Endothelial cell of umbilical vein (primary cell): Measurements from ENCODE around the gene TIMM8B. TPM values are rescaled to one million over a fixed set of nuclear protein-coding genes. Genes with fewer than 3 reads are reported as not detected.

ENCODE experiments used
- BruUV-seq: library from RNA; stranded (reverse); fragments of 400-500 nt; replicated peaks from 2 replicates; lab custom pipeline; 2021; lab: Mats Ljungman, UMichigan
- CTCF ChIA-PET: fragments of 300-600, 350-600 bp; sonication (Branson Sonifier 250); formaldehyde crosslinking; loops from one replicate; lab custom pipeline; 2021; ENCODE audit warnings: antibody characterized with exemption, inconsistent platforms; lab: Charles Lee
- POLR2A ChIA-PET: fragments of 300-600, 350-600 bp; sonication (Branson Sonifier 250); formaldehyde crosslinking; loops from one replicate; lab custom pipeline; 2021; ENCODE audit warnings: antibody characterized with exemption, inconsistent platforms; lab: Charles Lee
- DNase-seq: peaks from one replicate; pipeline ENCODE4 v3.0.0-alpha.2; 2011; ENCODE audit warnings: low read depth, low spot score
- FAIRE-seq: peaks from 2 replicates; lab custom pipeline; 2011; peaks lifted over from hg19 to GRCh38; lab: Jason Lieb, UNC
- H2AFZ ChIP-seq: 2 replicates; pipeline ENCODE4 v1.6.0; 2012; ENCODE audit warnings: low read depth, low read length, control low read depth, inconsistent platforms
- H3K27ac ChIP-seq: 2 replicates; pipeline ENCODE4 v1.5.1; 2011; ENCODE audit warnings: low read depth, mild to moderate bottlenecking, control low read depth, low read length, moderate library complexity; ENCODE audit not compliant: insufficient read depth
- H3K27me3 ChIP-seq, 2 experiments: 2 replicates each; pipeline versions ENCODE4 v1.6.0 to v1.6.1; 2011; ENCODE audit warnings: low read length in 2 of 2, mixed read lengths in 1 of 2; ENCODE audit not compliant: control insufficient read depth in 2 of 2, insufficient read depth in 2 of 2
- H3K36me3 ChIP-seq, 2 experiments: 2 replicates in 1 of 2; 3 replicates in 1 of 2; pipeline ENCODE4 v1.5.1; 2011; ENCODE audit warnings: low read length in 2 of 2, mild to moderate bottlenecking in 1 of 2, moderate library complexity in 1 of 2; ENCODE audit not compliant: control insufficient read depth in 2 of 2, insufficient read depth in 2 of 2; ENCODE audit errors: extremely low read depth in 1 of 2
- H3K4me1 ChIP-seq: 3 replicates; pipeline ENCODE4 v1.5.1; 2011; ENCODE audit warnings: mild to moderate bottlenecking, low read length; ENCODE audit not compliant: control insufficient read depth, insufficient read depth; ENCODE audit errors: extremely low read depth
- H3K4me2 ChIP-seq: 2 replicates; pipeline ENCODE4 v1.6.1; 2011; ENCODE audit warnings: low read length, control low read depth, mixed read lengths; ENCODE audit not compliant: insufficient read depth
- H3K4me3 ChIP-seq, 3 experiments: fragments of 200-600 bp in 1 of 3; sonication (generic), shearing (Covaris generic) in 1 of 3; replicated peaks in 1 of 3; 2 replicates each; pipeline ENCODE4 v1.5.1; 2011 to 2016; ENCODE audit warnings: control low read depth in 3 of 3, low read length in 3 of 3, mild to moderate bottlenecking in 2 of 3, inconsistent platforms in 1 of 3, low read depth in 1 of 3, moderate library complexity in 1 of 3; ENCODE audit not compliant: insufficient read depth in 1 of 3
- H3K79me2 ChIP-seq: 2 replicates; pipeline ENCODE4 v1.6.0; 2012; ENCODE audit warnings: low read length, inconsistent platforms; ENCODE audit not compliant: control insufficient read depth, insufficient read depth
- H3K9ac ChIP-seq: replicated peaks from 2 replicates; pipeline ENCODE3; 2011; ENCODE audit warnings: low read length, control low read depth; ENCODE audit not compliant: insufficient read depth; ENCODE audit errors: extremely low read depth
- H3K9me1 ChIP-seq: replicated peaks from 3 replicates; pipeline ENCODE4 v1.6.0; 2011; ENCODE audit warnings: mild to moderate bottlenecking, low read length; ENCODE audit not compliant: control insufficient read depth, insufficient read depth; ENCODE audit errors: extremely low read depth
- H3K9me3 ChIP-seq: replicated peaks from 2 replicates; pipeline ENCODE4 v1.5.1; 2012; ENCODE audit warnings: low read length, inconsistent platforms; ENCODE audit not compliant: control insufficient read depth, insufficient read depth
- H4K20me1 ChIP-seq: replicated peaks from 2 replicates; pipeline ENCODE3; 2011; ENCODE audit warnings: mild to moderate bottlenecking, low read length; ENCODE audit not compliant: control insufficient read depth, insufficient read depth; ENCODE audit errors: extremely low read depth
- CTCF ChIP-seq, 2 donors: IDR thresholded peaks; 1 replicate in 1 of 2; 2 replicates in 1 of 2; pipeline ENCODE4 v1.5.1; 2011; ENCODE audit warnings: low read length in 2 of 2, mild to moderate bottlenecking in 2 of 2, moderate library complexity in 2 of 2, control low read depth in 1 of 2, inconsistent platforms in 1 of 2, low read depth in 1 of 2; ENCODE audit not compliant: insufficient read depth in 1 of 2; ENCODE audit errors: extremely low read depth in 1 of 2
- EZH2 ChIP-seq: IDR thresholded peaks from 2 replicates; pipeline ENCODE4 v1.6.1; 2012; ENCODE audit warnings: borderline replicate concordance, low read depth, mild to moderate bottlenecking, moderate library complexity, low read length, inconsistent platforms; ENCODE audit not compliant: severe bottlenecking
- FOS ChIP-seq: IDR thresholded peaks from 2 replicates; pipeline ENCODE4 v1.6.1; 2011; ENCODE audit warnings: mild to moderate bottlenecking, low read length, moderate library complexity, borderline replicate concordance; ENCODE audit not compliant: insufficient read depth
- GATA2 ChIP-seq: IDR thresholded peaks from 2 replicates; pipeline ENCODE4 v1.7.0; 2011; ENCODE audit warnings: low read depth, mild to moderate bottlenecking, moderate library complexity, mixed read lengths, low read length; ENCODE audit not compliant: insufficient read length, insufficient read depth
- JUN ChIP-seq: IDR thresholded peaks from 2 replicates; pipeline ENCODE4 v1.6.1; 2011; ENCODE audit warnings: borderline replicate concordance, low read depth; ENCODE audit not compliant: insufficient read length, insufficient read depth
- MAX ChIP-seq: IDR thresholded peaks from 2 replicates; pipeline ENCODE4 v1.6.1; 2011; ENCODE audit not compliant: insufficient read depth, insufficient read length
- MYC ChIP-seq: IDR thresholded peaks from one replicate; pipeline ENCODE4 v1.6.1; 2011; ENCODE audit warnings: mild to moderate bottlenecking, low read depth, low read length
- POLR2A ChIP-seq: IDR thresholded peaks from 2 replicates; pipeline ENCODE4 v1.6.1; 2012; ENCODE audit warnings: low read depth, mild to moderate bottlenecking, control low read depth, low read length
- POLR2AphosphoS5 ChIP-seq: IDR thresholded peaks from 2 replicates; pipeline ENCODE4 v1.6.1; 2012; ENCODE audit warnings: low read depth, mild to moderate bottlenecking, control low read depth, low read length, moderate library complexity; ENCODE audit not compliant: insufficient read depth
- dilution Hi-C: fragments of 300-500 bp; cut with MboI; formaldehyde crosslinking; loops from one replicate; pipeline ENCODE4 v1.15.0; 2019; ENCODE audit warnings: low sequenced_read_pairs; ENCODE audit not compliant: extremely low pct_ligation_motif_present
- intact Hi-C: fragments of 100-400 bp; cut with micrococcal nuclease; formaldehyde crosslinking; loops from one replicate; pipeline ENCODE4 v1.10.0; 2022
- polyA plus RNA-seq, 4 experiments: library from polyadenylated mRNA; depleted of rRNA in 3 of 4; stranded (reverse) in 3 of 4; unstranded in 1 of 4; fragments of >200 nt; gene quantifications; 2 replicates each; pipeline versions ENCODE4 v1.2.1 to v1.2.3, GENCODE V29; 2011 to 2012; ENCODE audit warnings: missing spikeins in 1 of 4
- total RNA-seq: library from RNA; stranded (reverse); gene quantifications from 2 replicates; pipeline ENCODE4 v1.2.3, GENCODE V29; 2021

TIMM8B gene
- total and polyA plus RNA-seq, 2 donors (not counting 3 experiments of a cell fraction or from before 2014, with no cell fraction given): 77.0 to 110 TPM

- Histone ChIP-seq H3K9me3 (no peaks in the 10 kb centered on the region), H3K4me2 (peak overlapping the region; percentile 12), H3K79me2 (peaks cover 2% of the 10 kb centered on the region), H3K36me3 (peaks cover 7 to 15% of the 10 kb centered on the region in 2 experiments), H3K9me1 (no peaks in the 10 kb centered on the region), H2AFZ (no peak overlapping the region), H3K27ac (peak overlapping the region; percentile 2), H3K27me3 (no peaks in the 10 kb centered on the region), H4K20me1 (no peaks in the 10 kb centered on the region), H3K4me1 (peaks cover 14% of the 10 kb centered on the region), H3K4me3 (no peak overlapping the region), H3K9ac (no peak overlapping the region)
- ChIA-PET CTCF (interaction anchor here (1.0 to 1.5 kb wide), 4 partner anchors 12 to 40 kb away, joined by 3 to 5 read pairs (median 4); no protein-coding TSS in a partner anchor), POLR2A (no interaction called here)
- peak; percentile 90 for FAIRE-seq
- intact Hi-C loops: no loop called here
- DNase-seq: peak; percentile 67
- TF ChIP-seq MYC (no peak), JUN (peak; percentile 65), GATA2 (peak; percentile 71), POLR2A (no peak), CTCF (IDR thresholded peaks at IDR 0.05; ENCODE audit: extremely low read depth in 1 of 2, insufficient read depth in 1 of 2, low read depth in 1 of 2, low read length in 2 of 2) (no peak), FOS (peak; percentile 69), EZH2 (no peak), MAX (no peak), POLR2AphosphoS5 (no peak)
- dilution Hi-C loops: no loop called here
- BruUV-seq: no TSS peak
Observed at GRCh38 chr11:112042161-112042960, 44.2 kb downstream of the TIMM8B start.
